Vagina (tissue), 2 donors: ENCODE results near the gene MFSD6.

Source experiments
- CTCF ChIP-seq, 3 experiments: fragments of 450-650 bp in 2 of 3; fragments of 200-600 bp in 1 of 3; sonication (generic) in 1 of 3; IDR thresholded peaks; one replicate each; pipeline ENCODE4 v1.5.1; 2017 to 2019; ENCODE audit warnings: antibody characterized with exemption in 3 of 3, mild to moderate bottlenecking in 2 of 3, moderate library complexity in 2 of 3
- POLR2A ChIP-seq, 2 donors: fragments of 450-650 bp; IDR thresholded peaks; one replicate each; pipeline ENCODE4 v1.6.1; 2017; ENCODE audit warnings: antibody characterized with exemption in 2 of 2, mild to moderate bottlenecking in 2 of 2, moderate library complexity in 2 of 2
- POLR2AphosphoS5 ChIP-seq, 2 donors: sonication (generic); formaldehyde crosslinking; IDR thresholded peaks; one replicate each; pipeline ENCODE4 v1.9.0; 2017; ENCODE audit warnings: antibody characterized with exemption in 2 of 2, mild to moderate bottlenecking in 2 of 2, low read depth in 1 of 2; ENCODE audit not compliant: insufficient read depth in 1 of 2

- TF ChIP-seq POLR2AphosphoS5 (IDR thresholded peaks at IDR 0.05; ENCODE audit: insufficient read depth in 1 of 2, low read depth in 1 of 2), result no peak
- no peak for TF ChIP-seq CTCF (IDR thresholded peaks at IDR 0.05)
- no peak for TF ChIP-seq POLR2A (IDR thresholded peaks at IDR 0.05)
These were observed 131.9 kb downstream of the MFSD6 start for GRCh38 chr2:190540048-190540447.
